GM19395 (cell line): ENCODE data around the gene VPS33A.
"Not testable (repeated sequence)": the region's sequence is repeated elsewhere in the genome, so short reads cannot be mapped to it uniquely, and the experiment has no call there.

Experiments
- ATAC-seq: cut with Tn5 transposase; IDR thresholded peaks from one replicate; pipeline ENCODE4 v1.9.1; 2021; ENCODE audit warnings: mild to moderate bottlenecking, moderate library complexity; ENCODE audit not compliant: unreplicated experiment

The VPS33A gene

GRCh38 chr12:122266230-122266901, at the start of gene VPS33A:
Gene VPS33A (minus strand): TSS chr12:122266494. CDS start chr12:122266408, 86 bp downstream.
- ATAC-seq = peak; percentile 87

GRCh38 chr12:122312926-122313325, 46.6 kb upstream of the VPS33A start:
- no peak for ATAC-seq

GRCh38 chr12:122311696-122312095, 45.4 kb upstream of the VPS33A start:
- no peak for ATAC-seq

GRCh38 chr12:122310626-122311333, 44.5 kb upstream of the VPS33A start:
- ATAC-seq = no peak

GRCh38 chr12:122309564-122310121, 43.3 kb upstream of the VPS33A start:
- no peak for ATAC-seq

- no peak for ATAC-seq
Measured at GRCh38 chr12:122308811-122309210, 42.5 kb upstream of the VPS33A start.

GRCh38 chr12:122306407-122306806, 40.1 kb upstream of the VPS33A start:
- no peak for ATAC-seq

GRCh38 chr12:122304924-122305323, 38.6 kb upstream of the VPS33A start:
- no peak for ATAC-seq

GRCh38 chr12:122303068-122303467, 36.8 kb upstream of the VPS33A start:
- no peak for ATAC-seq

- no peak for ATAC-seq
Measured at GRCh38 chr12:122298071-122298748, 31.9 kb upstream of the VPS33A start.

- no peak for ATAC-seq
Measured at GRCh38 chr12:122297494-122297893, 31.2 kb upstream of the VPS33A start.

GRCh38 chr12:122295877-122296276, 29.6 kb upstream of the VPS33A start:
- no peak for ATAC-seq

- peak; percentile 78 for ATAC-seq
Measured at GRCh38 chr12:122293081-122293480, 26.8 kb upstream of the VPS33A start.

GRCh38 chr12:122291431-122291830, 25.1 kb upstream of the VPS33A start:
- ATAC-seq = no peak

- no peak for ATAC-seq
Measured at GRCh38 chr12:122283680-122284079, 17.4 kb upstream of the VPS33A start.

- no peak for ATAC-seq
Measured at GRCh38 chr12:122282061-122282460, 15.8 kb upstream of the VPS33A start.

GRCh38 chr12:122276242-122276641, 9.9 kb upstream of the VPS33A start:
- ATAC-seq = no peak

- no peak for ATAC-seq
Measured at GRCh38 chr12:122275459-122275858, 9.2 kb upstream of the VPS33A start.

- peak; percentile 34 for ATAC-seq
Measured at GRCh38 chr12:122265886-122266229, 436 bp downstream of the VPS33A start.

GRCh38 chr12:122265476-122265875, 818 bp downstream of the VPS33A start:
- ATAC-seq = no peak

- ATAC-seq = not testable (repeated sequence)
Measured at GRCh38 chr12:122260735-122261134, 5.6 kb downstream of the VPS33A start.

GRCh38 chr12:122258939-122259338, 7.4 kb downstream of the VPS33A start:
- ATAC-seq = not testable (repeated sequence)
